Measurements from ENCODE around the gene FHAD1.

- TF ChIP-seq CTCF (IDR thresholded peaks at IDR 0.05): no peak
- no peak for TF ChIP-seq POLR2A (IDR thresholded peaks at IDR 0.05)
Measured at GRCh38 chr1:15279576-15280230, 32.7 kb downstream of the FHAD1 start.
